Smooth muscle cell (in vitro differentiated cells): ENCODE data around the gene ISOC1. TPM values are rescaled to one million over a fixed set of nuclear protein-coding genes. Genes with fewer than 3 reads are reported as not detected.

Experiments used
- DNase-seq: peaks from one replicate; lab custom pipeline; 2025; ENCODE audit not compliant: unreplicated experiment; lab: John Stamatoyannopoulos, UW
- H2AFZ ChIP-seq: fragments of 200-600 bp; sonication (generic); 2 replicates; pipeline ENCODE4 v1.6.0; 2016; ENCODE audit warnings: antibody characterized with exemption, low read depth, mild to moderate bottlenecking
- H3F3A ChIP-seq: fragments of 200-600 bp; sonication (generic); 2 replicates; pipeline ENCODE4 v1.6.0; 2017; ENCODE audit warnings: antibody characterized with exemption, low read depth
- H3K27ac ChIP-seq: fragments of 200-600 bp; sonication (generic); 2 replicates; pipeline ENCODE4 v1.5.1; 2016; ENCODE audit warnings: low read depth, mild to moderate bottlenecking
- H3K27me3 ChIP-seq: fragments of 200-600 bp; sonication (generic); 2 replicates; pipeline ENCODE4 v1.6.1; 2016; ENCODE audit warnings: low read depth, mild to moderate bottlenecking
- H3K36me3 ChIP-seq: fragments of 200-600 bp; sonication (generic); 2 replicates; pipeline ENCODE4 v1.5.1; 2016; ENCODE audit warnings: low read depth
- H3K4me1 ChIP-seq: fragments of 200-600 bp; sonication (generic); 2 replicates; pipeline ENCODE4 v1.5.1; 2016; ENCODE audit warnings: low read depth
- H3K4me2 ChIP-seq: fragments of 200-600 bp; sonication (generic); 2 replicates; pipeline ENCODE4 v1.6.0; 2016; ENCODE audit warnings: mild to moderate bottlenecking
- H3K4me3 ChIP-seq: fragments of 200-600 bp; sonication (generic); 2 replicates; pipeline ENCODE4 v1.5.1; 2016; ENCODE audit warnings: mild to moderate bottlenecking
- H3K79me2 ChIP-seq: fragments of 200-600 bp; sonication (generic); 2 replicates; pipeline ENCODE4 v1.6.0; 2016; ENCODE audit warnings: low read depth, mild to moderate bottlenecking
- H3K9ac ChIP-seq: fragments of 200-600 bp; sonication (generic); 2 replicates; pipeline ENCODE4 v1.6.0; 2016; ENCODE audit warnings: low read depth
- H3K9me3 ChIP-seq: fragments of 200-600 bp; sonication (generic); replicated peaks from 2 replicates; pipeline ENCODE4 v1.5.1; 2016; ENCODE audit warnings: low read depth
- H4K20me1 ChIP-seq: fragments of 200-600 bp; sonication (generic); 2 replicates; pipeline ENCODE4 v1.6.0; 2016; ENCODE audit warnings: low read depth
- CTCF ChIP-seq: fragments of 200-600 bp; sonication (generic); IDR thresholded peaks from 2 replicates; pipeline ENCODE4 v1.5.1; 2017; ENCODE audit warnings: borderline replicate concordance, mild to moderate bottlenecking, antibody characterized with exemption; ENCODE audit not compliant: insufficient read depth, poor library complexity, severe bottlenecking
- WGBS: methylation state at CpG from one replicate; pipeline ENCODE4 v1.1.7; 2016; ENCODE audit warnings: low lambda C conversion rate; 5-methylcytosine and 5-hydroxymethylcytosine counted together
- polyA plus RNA-seq: library from polyadenylated mRNA; unstranded; fragments of >200 nt; fragmentation: Nextera tagmentation; extraction: Ambion mirVana; gene quantifications from 2 replicates; pipeline ENCODE4 v1.2.1, GENCODE V29; 2016
- total RNA-seq: library from RNA; depleted of rRNA; stranded (reverse); fragments of >200 nt; gene quantifications from 2 replicates; pipeline ENCODE4 v1.2.3, GENCODE V29; 2014

ISOC1 gene
- total and polyA plus RNA-seq, 2 experiments from 2014 or later = 15.3 to 16.2 TPM

DNA sequence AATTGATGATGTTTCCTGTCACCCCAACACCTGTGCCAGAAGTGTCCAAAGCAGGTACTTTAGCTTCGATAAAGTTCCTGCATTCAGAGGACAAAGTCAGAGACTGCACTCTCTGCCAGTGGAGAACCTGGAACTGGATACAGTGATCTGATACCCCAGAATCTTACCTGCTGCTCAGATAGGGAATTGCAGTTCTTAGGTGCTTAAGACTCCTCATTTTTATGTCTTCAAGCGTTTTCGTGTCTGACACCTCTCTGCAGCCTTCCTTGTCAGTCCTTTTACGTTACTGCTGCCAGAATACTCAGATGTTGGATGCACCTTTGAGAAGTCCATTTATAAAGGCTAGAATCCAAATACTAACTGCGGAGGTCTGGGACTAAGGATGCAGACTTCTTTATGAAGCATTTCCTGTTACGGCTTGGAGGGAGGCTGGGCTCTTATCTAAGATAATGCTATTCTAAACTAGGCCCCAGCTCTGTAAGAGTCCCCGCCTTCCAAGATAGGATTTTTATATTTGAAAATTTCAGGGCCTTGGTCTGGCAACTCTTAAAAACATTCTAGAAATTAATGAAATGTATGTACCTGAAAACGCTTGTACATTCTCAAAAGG lies 1.9 kb downstream of the ISOC1 start:
- no peaks in the 10 kb centered on the region for H4K20me1 ChIP-seq
- peaks cover 15% of the 10 kb centered on the region for H3K79me2 ChIP-seq
- no peak overlapping the region for H3K27ac ChIP-seq
- H2AFZ ChIP-seq = no peak overlapping the region
- 64% methylated on average over 8 of the region's 8 CpGs for WGBS
- peak overlapping the region; percentile 90 for H3K4me3 ChIP-seq
- no peaks in the 10 kb centered on the region for H3K9me3 ChIP-seq
- DNase-seq = no peak
- no peaks in the 10 kb centered on the region for H3K36me3 ChIP-seq
- H3K4me1 ChIP-seq = no peaks in the 10 kb centered on the region
- peak; percentile 7 for TF ChIP-seq CTCF
- peak overlapping the region; percentile 4 for H3K4me2 ChIP-seq
- H3K9ac ChIP-seq = no peak overlapping the region
- no peaks in the 10 kb centered on the region for H3F3A ChIP-seq
- H3K27me3 ChIP-seq = peaks cover 11% of the 10 kb centered on the region

GRCh38 chr5:129097498-129098296 lies 3.1 kb downstream of the ISOC1 start:
- no peak for TF ChIP-seq CTCF
- no peaks in the 10 kb centered on the region for H3K4me1 ChIP-seq
- DNase-seq = no peak

GRCh38 chr5:129098488-129099183 lies 4.1 kb downstream of the ISOC1 start:
- H2AFZ ChIP-seq = no peak overlapping the region
- 87% methylated on average over 3 of the region's 3 CpGs for WGBS
- peaks cover 22% of the 10 kb centered on the region for H3K79me2 ChIP-seq
- no peaks in the 10 kb centered on the region for H3K27me3 ChIP-seq
- H3K36me3 ChIP-seq = no peaks in the 10 kb centered on the region
- no peak for DNase-seq
- no peak overlapping the region for H3K4me2 ChIP-seq
- no peak overlapping the region for H3K4me3 ChIP-seq
- H3K4me1 ChIP-seq = no peaks in the 10 kb centered on the region
- H3F3A ChIP-seq = no peaks in the 10 kb centered on the region
- no peak overlapping the region for H3K9ac ChIP-seq
- TF ChIP-seq CTCF = no peak
- H3K9me3 ChIP-seq = no peaks in the 10 kb centered on the region
- no peak overlapping the region for H3K27ac ChIP-seq
- H4K20me1 ChIP-seq = no peaks in the 10 kb centered on the region

More at GRCh38 chr5:129097498-129098296, 3.1 kb downstream of the ISOC1 start:
- WGBS = 92% methylated on average over 11 of the region's 11 CpGs
- Histone ChIP-seq H3K9ac (no peak overlapping the region), H2AFZ (no peak overlapping the region), H3K27me3 (no peaks in the 10 kb centered on the region), H3K4me3 (no peak overlapping the region), H4K20me1 (no peaks in the 10 kb centered on the region), H3F3A (no peaks in the 10 kb centered on the region), H3K36me3 (no peaks in the 10 kb centered on the region), H3K27ac (no peak overlapping the region), H3K9me3 (no peaks in the 10 kb centered on the region), H3K79me2 (peaks cover 22% of the 10 kb centered on the region), H3K4me2 (no peak overlapping the region)
